Cardiac septum (tissue), 1 donor: ENCODE measurements around the gene PRKAG2. TPM values are rescaled to one million over a fixed set of nuclear protein-coding genes. Genes with fewer than 3 reads are reported as not detected.
"Not testable (repeated sequence)": the region's sequence is repeated elsewhere in the genome, so short reads cannot be mapped to it uniquely, and the experiment has no call there.

Source experiments
- DNase-seq: peaks from one replicate; pipeline ENCODE4 v3.0.0-alpha.2; 2020; ENCODE audit warnings: low spot score
- intact Hi-C: fragments of 100-400 bp; cut with DNase I; formaldehyde crosslinking; loops from one replicate; pipeline ENCODE4 v1.14.0; 2022
- long read RNA-seq: library from polyadenylated mRNA; unstranded; transcript quantifications from one replicate; pipeline ENCODE4 v2.0.0, GENCODE V29; 2021
- total RNA-seq: library from RNA; stranded (reverse); fragmentation: NEBNext Ultra II Directional; extraction: Animal tissue kit (Norgen Biotek cat#: 25700); gene quantifications from one replicate; pipeline ENCODE4 v1.2.1, GENCODE V29; 2021
- donor health status: DM: no; HTN: no; CAD: no.

The PRKAG2 gene
- total RNA-seq, result 106 TPM
- long read RNA-seq, transcript PRKAG2-203 (12 exons, 2,318 nt), result major isoform, 55 of 135 reads
- long read RNA-seq, transcript PRKAG2-215 (14 exons, 2,699 nt), result minor isoform, 12 of 135 reads
- long read RNA-seq, partial matches to known transcripts, result 17 of 135 reads
- long read RNA-seq, other reads (novel, unspliced or antisense), result 48 of 135 reads

DNA sequence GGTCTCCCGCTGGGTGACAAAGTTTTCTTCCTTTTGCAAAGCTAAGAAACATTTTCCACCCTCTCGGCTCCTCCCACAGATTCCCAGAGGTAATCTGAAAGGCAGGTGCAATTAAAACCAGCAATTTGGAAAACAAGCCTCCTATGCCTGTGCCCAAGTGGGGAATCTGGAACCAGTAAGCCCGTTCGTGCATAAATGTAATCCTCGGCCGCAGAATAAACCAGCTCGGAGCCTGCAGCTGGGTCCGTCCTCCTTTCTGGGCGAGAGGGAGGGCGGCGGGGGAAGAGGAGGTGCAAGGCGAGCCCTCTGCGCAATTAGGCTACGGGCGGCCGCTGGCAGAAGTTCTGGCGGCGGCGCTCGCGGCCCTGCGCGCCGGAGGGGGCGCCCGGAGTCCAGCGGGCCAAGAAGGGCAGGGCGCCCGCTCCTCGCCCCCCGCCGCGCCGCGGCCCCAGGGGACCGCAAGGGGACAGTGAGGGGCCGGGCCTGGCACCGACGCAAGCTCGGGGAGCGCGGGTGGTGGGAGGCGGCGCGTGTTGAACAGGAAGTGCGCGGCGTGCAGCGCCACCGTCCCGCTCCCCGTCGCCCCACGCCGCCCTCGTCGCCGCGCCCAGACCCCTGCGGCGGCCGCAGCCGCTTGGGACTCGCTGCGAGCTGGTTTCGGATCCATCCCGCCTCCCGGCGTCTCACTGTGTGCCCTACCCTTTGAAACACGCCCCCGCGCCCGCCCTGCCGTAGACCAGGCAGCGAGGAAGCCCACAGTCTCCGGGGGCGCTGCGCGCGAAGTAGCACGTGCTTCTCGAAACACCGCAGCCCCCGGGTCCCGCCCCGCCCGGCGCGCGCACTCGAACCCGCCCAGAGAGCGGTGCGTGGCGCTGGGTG, at the start of gene PRKAG2:
PRKAG2 (minus strand) TSS at position 217 of the 879 bp plus-strand sequence. CDS start 495 bp downstream, outside the sequence.
- intact Hi-C loops, result no loop called here
- peak; percentile 83 for DNase-seq

- no peak for DNase-seq
- intact Hi-C loops, result no loop called here
These were observed 49.4 kb upstream of the PRKAG2 start for GRCh38 chr7:151926336-151926712.

DNA sequence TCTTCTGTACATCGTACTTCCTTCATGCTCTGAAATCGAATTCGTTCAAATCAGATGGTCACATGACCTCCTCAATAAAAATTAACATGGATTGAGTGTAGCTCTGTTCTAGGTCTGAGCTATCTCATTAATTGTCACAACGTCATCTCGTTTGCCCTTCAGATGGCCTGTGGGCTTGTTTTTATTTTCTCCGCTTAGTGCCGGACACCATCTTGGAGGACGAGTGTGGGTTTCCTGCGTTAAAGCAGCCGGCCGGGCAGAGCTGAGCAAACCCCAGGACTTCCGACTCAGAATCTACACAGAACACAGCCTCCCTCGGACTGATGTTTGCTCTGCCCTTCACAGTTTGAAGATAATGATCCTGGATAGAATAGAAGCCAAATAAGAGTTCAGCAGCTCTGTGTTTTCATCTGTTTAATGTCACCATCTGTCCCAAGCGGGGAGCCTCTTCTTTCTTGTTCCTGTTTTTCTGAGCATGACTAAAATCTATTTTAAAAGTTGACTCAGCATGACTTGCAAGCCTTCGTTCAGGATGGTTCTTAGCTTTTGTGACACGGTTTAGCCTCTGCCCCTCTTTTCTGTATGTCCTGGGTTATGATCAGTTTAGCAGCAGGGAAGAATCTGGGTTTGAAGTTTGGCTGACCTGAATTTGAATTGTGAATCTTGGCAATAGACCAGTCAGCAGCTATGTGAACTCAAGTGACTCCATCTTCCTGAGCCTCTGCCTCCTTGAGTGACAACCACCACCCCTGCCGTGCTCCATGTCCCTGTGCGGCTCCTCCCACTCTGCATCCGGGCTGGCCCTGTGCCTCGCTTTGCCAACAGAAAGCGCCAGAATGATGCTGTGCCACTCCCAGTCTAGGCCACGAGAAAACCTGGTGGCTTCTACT, 48.8 kb upstream of the PRKAG2 start:
- no peak for DNase-seq
- intact Hi-C loops, result no loop called here

DNA sequence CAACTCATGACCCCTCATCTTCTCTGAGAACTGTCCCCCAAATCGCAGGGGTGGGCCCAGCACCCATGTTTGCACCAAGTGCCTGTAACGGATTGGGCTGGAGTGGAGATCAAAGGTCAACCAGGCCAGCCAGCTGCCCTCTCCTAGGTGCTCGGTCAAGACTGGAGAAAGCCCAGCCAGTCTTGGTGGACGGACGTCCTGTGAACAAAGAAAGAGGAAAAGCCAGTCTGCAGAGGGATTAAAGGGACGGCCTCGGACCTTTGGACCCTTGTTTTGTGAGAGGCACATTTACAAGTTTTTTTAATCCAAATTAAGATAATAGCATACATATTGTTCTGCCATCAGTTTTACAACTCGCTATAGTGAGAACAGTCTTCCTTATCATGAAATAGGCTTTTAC, 47.6 kb upstream of the PRKAG2 start:
- no peak for DNase-seq
- intact Hi-C loops, result no loop called here

GRCh38 chr7:151924001-151924400, 47.1 kb upstream of the PRKAG2 start:
- DNase-seq, result no peak
- intact Hi-C loops, result no loop called here

GRCh38 chr7:151923097-151923876, 46.4 kb upstream of the PRKAG2 start:
- intact Hi-C loops, result no loop called here
- DNase-seq, result no peak

DNA sequence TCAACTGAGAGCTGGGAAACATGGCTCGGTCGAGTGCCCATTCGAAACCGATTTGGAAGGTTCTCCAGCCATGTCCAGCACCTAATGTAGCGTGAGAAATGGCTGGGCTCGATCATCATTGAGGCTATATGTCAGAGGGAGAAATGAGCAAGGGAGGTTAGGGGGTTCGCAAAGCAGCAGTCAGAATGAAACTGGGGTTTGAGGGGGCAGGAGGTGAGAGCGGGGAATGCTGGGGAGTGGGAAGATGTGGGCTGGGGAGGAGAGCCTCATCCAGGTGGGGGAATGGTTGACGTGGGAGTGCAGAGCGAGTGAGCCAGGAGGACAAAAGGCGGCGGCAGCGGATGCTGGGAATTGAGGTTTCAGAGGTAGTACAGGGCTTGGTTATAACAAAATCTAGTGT, 44.5 kb upstream of the PRKAG2 start:
- intact Hi-C loops, result no loop called here
- DNase-seq, result no peak

GRCh38 chr7:151920488-151920887, 43.6 kb upstream of the PRKAG2 start:
- intact Hi-C loops, result no loop called here
- no peak for DNase-seq

DNA sequence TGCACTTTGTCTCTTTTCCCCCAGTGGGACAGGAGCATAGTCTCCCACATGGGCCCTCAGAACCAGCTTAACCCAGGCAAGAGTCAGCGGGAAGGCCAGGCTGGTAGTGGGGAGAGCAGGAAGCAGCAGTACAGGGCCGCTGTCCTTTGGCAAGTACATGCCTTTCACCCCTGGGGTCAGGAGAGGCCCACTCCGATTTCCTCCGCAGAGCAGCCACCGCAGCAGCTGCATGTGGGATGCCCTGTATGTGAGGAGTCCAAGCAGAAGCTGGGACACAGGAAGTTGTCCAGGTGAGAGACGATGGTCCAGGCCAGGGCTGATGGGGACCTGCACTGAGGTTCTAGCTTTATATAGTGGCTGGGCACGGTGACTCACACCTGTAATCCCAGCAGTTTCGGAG, 42.7 kb upstream of the PRKAG2 start:
- no peak for DNase-seq
- intact Hi-C loops, result no loop called here

GRCh38 chr7:151918510-151918843, 41.6 kb upstream of the PRKAG2 start:
- DNase-seq, result no peak
- intact Hi-C loops, result no loop called here

GRCh38 chr7:151917791-151918509, 41.0 kb upstream of the PRKAG2 start:
- intact Hi-C loops, result no loop called here
- no peak for DNase-seq

GRCh38 chr7:151914051-151914450, 37.1 kb upstream of the PRKAG2 start:
- DNase-seq, result no peak
- intact Hi-C loops, result no loop called here

DNA sequence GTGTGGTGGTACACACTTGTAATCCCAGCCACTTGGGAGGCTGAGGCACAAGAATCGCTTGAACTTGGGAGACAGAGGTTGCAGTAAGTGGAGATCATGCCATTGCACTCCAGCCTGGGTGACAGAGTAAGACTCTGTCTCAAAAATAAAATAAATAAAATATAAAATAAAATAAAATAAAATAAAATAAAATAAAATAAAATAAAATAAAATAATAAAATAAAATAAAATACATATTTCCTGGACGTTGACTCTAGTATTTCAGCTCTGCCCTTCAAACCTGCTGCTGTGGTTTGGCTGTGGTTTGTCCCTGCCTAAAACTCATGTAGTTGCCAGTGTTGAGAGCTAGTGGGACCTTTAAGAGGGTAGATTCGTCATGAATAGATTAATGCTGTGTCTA, 33.7 kb upstream of the PRKAG2 start:
- DNase-seq, intact Hi-C loops: not testable (repeated sequence)

DNA sequence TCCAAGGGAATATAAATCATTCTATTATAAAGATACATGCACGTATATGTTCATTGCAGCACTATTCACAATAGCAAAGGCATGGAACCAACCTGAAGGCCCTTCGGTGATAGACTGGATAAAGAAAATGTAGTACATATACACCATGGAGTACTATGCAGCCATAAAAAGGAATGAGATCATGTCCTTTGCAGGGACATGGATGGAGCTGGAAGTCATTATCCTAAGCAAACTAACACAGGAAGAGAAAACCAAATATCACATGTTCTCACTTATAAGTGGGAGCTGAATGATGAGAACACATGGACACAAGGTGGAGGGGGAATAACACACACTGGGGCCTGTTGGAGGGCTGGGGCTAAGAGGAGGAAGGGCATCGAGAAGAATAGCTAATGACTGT, 30.2 kb upstream of the PRKAG2 start:
- DNase-seq, intact Hi-C loops: not testable (repeated sequence)

DNA sequence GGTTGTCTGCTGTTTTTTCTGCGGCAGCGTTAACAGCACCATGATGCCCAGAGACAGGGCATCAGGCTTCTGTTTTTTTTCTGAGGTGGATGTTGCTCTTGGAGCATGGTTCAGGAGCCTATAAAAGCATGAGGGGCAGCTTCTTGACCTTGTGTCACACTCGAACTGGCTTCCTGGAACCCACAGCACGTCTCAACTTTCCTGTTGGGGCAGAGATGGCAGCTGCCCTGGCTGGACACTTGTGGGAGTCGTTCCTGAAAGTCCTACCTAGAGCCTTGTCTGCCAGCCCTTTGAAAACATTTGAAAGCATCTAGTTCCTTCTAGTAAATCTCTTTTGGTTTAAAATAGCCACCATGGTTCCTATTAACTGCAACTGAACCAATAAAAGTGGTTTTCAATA, 28.9 kb upstream of the PRKAG2 start:
- no peak for DNase-seq
- intact Hi-C loops, result no loop called here

GRCh38 chr7:151905353-151905752, 28.4 kb upstream of the PRKAG2 start:
- DNase-seq, result no peak
- intact Hi-C loops, result no loop called here

DNA sequence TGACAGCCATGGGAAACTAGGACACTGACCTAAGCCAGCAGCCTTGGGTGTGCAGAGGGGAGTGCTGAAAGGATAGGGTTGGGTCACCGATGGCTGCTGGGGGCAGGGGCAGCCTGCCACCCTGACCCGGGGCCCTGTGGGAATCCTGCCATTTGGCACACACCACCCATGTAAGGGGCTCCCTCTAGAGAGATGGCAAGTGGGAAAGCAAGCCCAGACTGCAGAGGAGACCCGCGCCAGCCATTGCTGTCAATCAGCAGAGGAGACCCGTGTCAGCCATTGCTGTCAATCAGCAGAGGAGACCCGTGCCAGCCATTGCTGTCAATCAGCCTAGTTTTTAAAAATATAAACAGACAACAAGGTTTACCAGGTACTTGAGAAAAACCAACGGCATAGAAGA, 27.4 kb upstream of the PRKAG2 start:
- DNase-seq, result no peak
- intact Hi-C loops, result no loop called here

DNA sequence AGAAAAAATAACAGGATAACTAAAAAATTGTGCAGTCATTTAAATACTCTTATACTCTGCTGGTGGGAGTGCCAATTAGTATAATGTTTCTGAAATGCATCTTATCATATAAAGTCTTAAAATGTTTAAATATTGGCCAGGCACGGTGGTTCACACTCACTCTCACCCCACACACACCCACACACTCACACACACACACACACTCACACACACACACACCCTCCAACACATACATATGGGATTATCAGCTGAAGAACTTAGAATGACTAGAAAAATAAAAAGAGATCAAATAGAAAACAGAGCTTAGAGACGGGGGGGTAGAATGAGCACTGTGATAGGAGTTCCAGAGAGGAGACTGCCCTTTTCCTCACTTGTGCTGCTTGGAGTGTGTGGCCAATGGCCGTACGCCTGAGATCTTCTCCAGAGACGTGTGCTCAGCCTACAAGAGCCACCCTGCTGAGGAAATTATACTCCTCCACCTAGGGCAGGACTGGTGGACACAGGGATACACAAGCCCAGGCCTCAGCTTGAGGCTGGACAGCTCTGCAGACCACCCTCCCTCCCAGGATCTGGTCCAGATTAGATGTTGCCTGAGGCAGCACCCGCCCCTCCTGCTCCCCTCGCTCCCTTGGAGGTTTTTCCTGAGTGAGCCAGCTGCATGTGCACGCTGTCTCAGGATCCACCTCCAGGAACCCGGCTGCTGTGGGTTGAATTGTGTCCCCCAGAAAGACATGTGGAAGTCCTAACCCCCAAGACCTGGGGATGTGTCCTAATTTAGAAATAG, 26.5 kb upstream of the PRKAG2 start:
- intact Hi-C loops, result no loop called here
- no peak for DNase-seq
